Loucy (cell line): ENCODE results near the gene ZMAT5.

Experiments used
- EZH2phosphoT487 ChIP-seq: fragments of 200-600 bp; IDR thresholded peaks from 2 replicates; pipeline ENCODE4 v1.6.1; 2018; ENCODE audit warnings: antibody characterized with exemption, mild to moderate bottlenecking, moderate library complexity, borderline replicate concordance
- TF ChIP-seq, protein P1 (sequence below): fragments of 200-600 bp; sonication (generic); conservative IDR thresholded peaks from 2 replicates; pipeline ENCODE4 v1.5.1; 2014; ENCODE audit warnings: mild to moderate bottlenecking, antibody characterized with exemption, low read length

GRCh38 chr22:29735416-29735815 lies 31.4 kb downstream of the ZMAT5 start:
- TF ChIP-seq, protein P1, sequence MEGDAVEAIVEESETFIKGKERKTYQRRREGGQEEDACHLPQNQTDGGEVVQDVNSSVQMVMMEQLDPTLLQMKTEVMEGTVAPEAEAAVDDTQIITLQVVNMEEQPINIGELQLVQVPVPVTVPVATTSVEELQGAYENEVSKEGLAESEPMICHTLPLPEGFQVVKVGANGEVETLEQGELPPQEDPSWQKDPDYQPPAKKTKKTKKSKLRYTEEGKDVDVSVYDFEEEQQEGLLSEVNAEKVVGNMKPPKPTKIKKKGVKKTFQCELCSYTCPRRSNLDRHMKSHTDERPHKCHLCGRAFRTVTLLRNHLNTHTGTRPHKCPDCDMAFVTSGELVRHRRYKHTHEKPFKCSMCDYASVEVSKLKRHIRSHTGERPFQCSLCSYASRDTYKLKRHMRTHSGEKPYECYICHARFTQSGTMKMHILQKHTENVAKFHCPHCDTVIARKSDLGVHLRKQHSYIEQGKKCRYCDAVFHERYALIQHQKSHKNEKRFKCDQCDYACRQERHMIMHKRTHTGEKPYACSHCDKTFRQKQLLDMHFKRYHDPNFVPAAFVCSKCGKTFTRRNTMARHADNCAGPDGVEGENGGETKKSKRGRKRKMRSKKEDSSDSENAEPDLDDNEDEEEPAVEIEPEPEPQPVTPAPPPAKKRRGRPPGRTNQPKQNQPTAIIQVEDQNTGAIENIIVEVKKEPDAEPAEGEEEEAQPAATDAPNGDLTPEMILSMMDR, result no peak
- TF ChIP-seq EZH2phosphoT487, result no peak
